ENCODE results near the gene PTGDS.

PTGDS gene

GRCh38 chr9:136946228-136947027 is 30.9 kb upstream of the PTGDS start:
- DNase-seq: no peak

GRCh38 chr9:136947028-136947891 is 30.0 kb upstream of the PTGDS start:
- no peak for DNase-seq

DNA sequence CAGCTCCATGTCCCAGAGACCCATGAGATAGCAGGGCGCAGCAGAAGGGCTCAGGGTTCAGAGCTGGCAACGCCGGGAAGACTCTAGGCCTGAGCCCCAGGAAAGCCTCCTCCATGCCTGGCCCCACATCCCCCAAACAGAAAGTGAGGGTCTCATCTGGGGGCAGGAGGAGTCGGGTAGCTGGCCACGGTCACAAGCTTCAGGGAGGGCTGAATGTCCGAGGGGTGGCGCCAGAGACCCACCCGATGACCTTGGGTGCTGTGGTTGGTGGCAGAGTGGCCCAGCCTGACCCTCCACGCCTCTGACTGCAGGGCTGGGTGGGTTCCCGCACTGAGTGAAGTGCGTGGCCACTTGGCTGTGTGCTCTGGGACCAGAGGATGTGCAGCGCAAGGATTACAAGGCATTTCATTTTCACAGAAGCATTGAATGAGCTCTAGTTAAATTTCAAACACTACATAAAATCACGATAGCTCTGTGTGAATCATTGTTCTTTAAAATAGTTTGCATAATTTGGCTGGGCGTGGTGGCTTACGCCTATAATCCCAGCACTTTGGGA is 29.3 kb upstream of the PTGDS start:
- no peak for DNase-seq

DNA sequence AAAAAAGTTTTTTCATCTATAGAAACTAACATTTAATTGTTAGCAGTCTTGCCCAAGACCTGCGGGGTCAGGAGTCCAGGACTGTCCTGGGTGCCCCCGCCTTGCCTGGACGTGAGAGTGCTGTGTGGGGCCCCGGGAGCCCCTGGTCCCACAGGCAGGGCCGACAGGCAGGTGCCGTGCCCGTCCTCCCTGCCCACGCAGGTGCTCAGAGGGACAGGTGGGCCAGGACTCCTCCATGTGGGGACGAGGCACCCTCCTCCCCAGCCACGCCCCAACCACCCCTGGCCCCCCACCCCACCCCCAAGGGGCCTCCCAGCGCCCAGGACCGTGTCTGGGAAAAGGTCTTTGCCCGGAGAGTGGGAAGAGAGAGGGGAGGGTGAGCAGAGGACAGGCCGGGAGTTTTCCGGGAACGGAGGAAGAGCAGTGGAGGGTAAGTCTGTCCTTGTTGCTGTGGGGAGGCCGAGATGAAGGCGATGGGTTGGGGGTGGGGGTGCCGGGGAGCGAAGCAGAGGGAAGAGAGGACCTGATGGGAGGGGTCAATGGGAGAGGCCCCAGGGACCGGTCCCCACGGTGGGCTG is 28.0 kb upstream of the PTGDS start:
- DNase-seq: no peak

GRCh38 chr9:136949817-136950655 is 27.3 kb upstream of the PTGDS start:
- DNase-seq: peak; percentile 96

GRCh38 chr9:136950656-136951276 is 26.5 kb upstream of the PTGDS start:
- DNase-seq: peak; percentile 16

- no peak for DNase-seq
These were observed 25.6 kb upstream of the PTGDS start, which contains the start of gene LCN12 for GRCh38 chr9:136951541-136952320. Gene LCN12, plus strand, starts transcription at chr9:136952273. Its CDS starts 55 bp downstream, at chr9:136952328.

GRCh38 chr9:136952321-136952850 is 24.9 kb upstream of the PTGDS start:
- no peak for DNase-seq

DNA sequence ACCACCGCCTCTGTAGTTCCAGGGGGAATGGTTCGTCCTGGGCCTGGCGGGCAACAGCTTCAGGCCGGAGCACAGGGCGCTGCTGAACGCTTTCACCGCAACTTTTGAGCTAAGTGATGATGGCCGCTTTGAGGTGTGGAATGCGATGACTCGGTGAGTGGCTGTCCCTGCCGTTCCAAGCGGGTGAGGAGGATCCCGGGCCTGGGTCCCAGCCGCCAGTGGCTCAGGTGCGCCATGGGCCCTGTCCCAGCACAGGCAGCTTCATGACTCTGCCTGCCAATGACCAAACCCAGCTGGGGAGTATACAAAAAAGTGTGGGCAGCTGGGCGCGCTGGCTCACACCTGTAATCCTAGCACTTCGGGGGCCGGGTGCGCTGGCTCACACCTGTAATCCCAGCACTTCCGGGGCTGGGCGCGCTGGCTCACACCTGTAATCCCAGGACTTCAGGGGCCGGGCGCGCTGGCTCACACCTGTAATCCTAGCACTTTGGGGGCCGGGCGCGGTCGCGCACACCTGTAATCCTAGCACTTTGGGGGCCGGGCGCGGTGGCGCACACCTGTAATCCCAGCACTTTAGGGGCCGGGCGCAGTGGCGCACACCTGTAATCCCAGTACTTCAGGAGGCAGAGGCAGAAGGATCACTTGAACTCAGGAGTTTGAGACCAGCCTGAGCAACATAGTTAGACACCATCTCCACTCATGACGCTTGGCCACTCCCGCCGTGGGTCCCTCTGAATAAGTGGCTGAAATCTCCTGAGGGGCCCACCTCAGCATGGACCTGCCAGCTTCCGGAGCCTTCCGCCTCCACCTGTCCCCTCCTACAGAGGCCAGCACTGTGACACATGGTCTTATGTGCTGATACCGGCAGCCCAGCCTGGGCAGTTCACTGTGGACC is 24.2 kb upstream of the PTGDS start:
- no peak for DNase-seq

- DNase-seq: no peak
These were observed 23.5 kb upstream of the PTGDS start for GRCh38 chr9:136953771-136954269.

- no peak for DNase-seq
These were observed 22.8 kb upstream of the PTGDS start for GRCh38 chr9:136954270-136955083.

DNA sequence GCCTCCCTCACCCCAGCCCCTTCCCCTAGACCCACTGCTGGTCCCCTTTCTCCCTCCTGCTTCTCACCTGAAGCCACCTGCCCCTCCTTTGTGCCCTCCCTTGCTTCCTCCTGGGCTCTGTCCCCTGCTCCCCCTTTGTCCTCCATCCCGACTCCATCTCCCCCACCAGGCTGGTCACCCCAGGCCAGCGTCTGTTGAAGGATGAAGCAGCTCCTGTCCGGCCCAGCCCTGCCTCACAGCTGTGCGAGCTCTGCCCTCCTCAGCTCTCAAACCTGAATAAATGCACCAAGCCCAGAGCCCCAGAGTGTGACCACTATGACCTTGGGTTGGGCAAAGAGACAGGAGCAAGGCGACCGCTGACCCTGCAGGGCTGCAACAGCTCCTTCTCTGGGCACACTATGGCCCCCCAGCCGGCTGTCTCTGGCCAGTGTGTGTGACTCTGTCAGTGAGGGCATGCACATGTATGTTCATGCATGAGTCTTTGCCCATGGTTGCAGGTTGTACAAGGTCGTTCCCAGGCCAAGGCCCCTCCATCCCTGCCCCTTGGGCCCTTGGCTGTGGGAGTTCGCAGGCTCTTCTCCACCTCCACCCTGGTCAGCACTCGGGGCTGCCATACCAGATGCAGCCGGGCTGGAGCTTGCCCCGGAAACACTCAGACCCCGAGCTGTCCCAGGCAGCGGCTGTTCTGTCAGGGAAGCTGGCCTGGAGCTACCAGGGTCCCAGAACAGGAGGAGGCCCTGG is 21.9 kb upstream of the PTGDS start:
- no peak for DNase-seq

- DNase-seq: no peak
These were observed 21.4 kb upstream of the PTGDS start for GRCh38 chr9:136955943-136956335.

DNA sequence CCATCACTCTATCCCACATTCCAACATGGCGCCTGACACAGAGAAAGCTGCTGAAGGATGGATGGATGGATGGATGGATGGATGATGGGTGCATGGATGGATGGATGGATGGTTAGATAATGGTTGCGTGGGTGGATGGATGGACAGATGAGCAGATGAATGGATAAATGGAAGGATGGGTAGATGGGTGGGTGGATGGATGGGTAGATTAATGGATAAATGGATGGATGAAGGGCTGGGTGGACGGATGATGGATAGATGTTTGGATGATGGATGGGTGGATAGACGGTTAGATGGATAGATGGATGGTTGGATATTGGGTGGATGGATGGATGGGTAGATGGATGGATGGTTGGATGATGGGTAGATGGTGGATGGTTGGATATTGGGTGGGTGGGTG is 20.7 kb upstream of the PTGDS start:
- DNase-seq: no peak

DNA sequence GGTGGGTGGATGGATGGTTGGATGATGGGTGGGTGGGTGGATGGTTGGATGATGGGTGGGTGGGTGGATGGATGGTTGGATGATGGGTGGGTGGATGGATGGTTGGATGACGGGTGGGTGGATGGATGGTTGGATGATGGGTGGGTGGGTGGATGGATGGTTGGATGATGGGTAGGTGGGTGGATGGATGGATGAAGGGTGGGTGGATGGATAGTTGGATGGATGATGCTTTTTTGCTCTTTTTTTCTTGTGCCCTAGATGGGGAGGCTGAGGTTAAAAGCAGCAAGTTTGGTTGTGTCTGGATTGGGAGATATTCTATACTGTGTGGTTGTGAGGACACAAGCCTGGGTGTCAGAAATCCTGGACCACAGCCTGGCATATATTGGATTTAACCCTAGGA is 19.8 kb upstream of the PTGDS start:
- no peak for DNase-seq

DNA sequence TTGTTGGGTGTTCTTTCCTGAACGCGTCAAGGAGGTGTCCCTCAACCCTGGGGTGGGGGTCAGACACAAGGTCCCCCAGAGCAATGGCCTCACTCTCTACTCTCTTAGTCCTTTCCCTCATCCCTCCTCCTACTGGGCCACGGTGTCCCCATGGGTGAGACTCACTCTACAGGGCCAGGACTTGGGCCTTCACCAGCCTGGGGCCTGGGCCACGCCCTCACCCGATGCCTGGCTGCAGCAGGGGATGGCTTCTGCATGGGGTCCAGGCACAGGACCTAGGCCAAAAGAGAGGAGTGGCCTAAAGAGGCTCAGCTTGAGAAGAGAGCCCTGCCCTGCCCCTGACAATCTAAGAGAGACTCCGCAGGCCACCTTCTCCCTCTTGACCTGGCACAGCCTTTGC is 19.4 kb upstream of the PTGDS start:
- no peak for DNase-seq

- DNase-seq: no peak
These were observed 18.8 kb upstream of the PTGDS start for GRCh38 chr9:136958473-136958872.
